ENCODE data around the gene RPS6KC1. TPM values are rescaled to one million over a fixed set of nuclear protein-coding genes. Genes with fewer than 3 reads are reported as not detected.

Gene RPS6KC1
- total RNA-seq, 1 experiment from 2014 or later, result 16.9 TPM

DNA sequence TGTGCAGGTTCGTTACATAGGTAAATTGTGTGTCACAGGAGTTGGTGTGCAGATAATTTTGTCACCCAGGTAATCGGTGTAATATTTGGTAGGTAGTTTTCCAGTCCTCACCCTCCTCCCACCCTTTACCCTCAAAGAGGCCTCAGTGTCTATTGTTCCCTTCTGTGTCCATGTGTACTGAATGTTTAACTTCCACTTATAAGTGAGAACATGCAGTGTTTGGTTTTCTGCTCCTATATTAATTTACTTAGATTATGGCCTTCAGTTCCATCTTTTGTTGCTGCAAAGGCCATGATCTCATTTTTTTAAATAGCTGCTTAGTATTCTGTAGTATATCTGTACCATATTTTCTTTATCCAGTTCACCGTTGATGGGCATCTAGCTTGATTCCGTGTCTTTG is 87.3 kb downstream of the RPS6KC1 start:
- H3K36me3 Mint-ChIP-seq (ENCODE audit: insufficient read depth in 1 of 3, low read depth in 3 of 3), result no peaks in the 10 kb centered on the region; a peak in 3 of 7 replicates

More for the DNA sequence above, 87.3 kb downstream of the RPS6KC1 start:
- Histone ChIP-seq H4K5ac (ENCODE audit: insufficient read length, low read depth, low read length) (no peak overlapping the region), H2BK120ac (ENCODE audit: low read depth, low read length, poor library complexity, severe bottlenecking) (no peak overlapping the region), H3K79me1 (ENCODE audit: insufficient read depth, low read depth, low read length, poor library complexity, severe bottlenecking) (no peaks in the 10 kb centered on the region), H3K18ac (ENCODE audit: insufficient read length, low read depth, low read length) (no peak overlapping the region), H3K9ac (ENCODE audit: extremely low read depth, insufficient read length, low read length) (no peak overlapping the region), H3K4me1 (ENCODE audit: insufficient read depth, low read length) (no peaks in the 10 kb centered on the region), H3K79me2 (ENCODE audit: insufficient read depth, low read length) (no peaks in the 10 kb centered on the region), H3K27me3 (ENCODE audit: insufficient read depth, low read length) (no peaks in the 10 kb centered on the region), H3K27ac (ENCODE audit: insufficient read length, low read depth, low read length) (no peak overlapping the region), H3K4ac (ENCODE audit: low read depth, low read length) (no peak overlapping the region), H3K23ac (ENCODE audit: insufficient read length, low read depth, low read length) (no peak overlapping the region), H4K8ac (replicated peaks; ENCODE audit: insufficient read length, low read depth, low read length) (no peak overlapping the region), H3K9me3 (ENCODE audit: control insufficient read depth, low read depth, low read length) (no peaks in the 10 kb centered on the region), H4K20me1 (ENCODE audit: control insufficient read depth, insufficient read depth, insufficient read length) (no peaks in the 10 kb centered on the region), H2AK5ac (ENCODE audit: insufficient read length, low read length) (no peak overlapping the region), H3K4me2 (ENCODE audit: insufficient read depth, insufficient read length, low read length) (no peak overlapping the region), H3K23me2 (ENCODE audit: insufficient read length, low read depth, low read length, poor library complexity, severe bottlenecking) (no peaks in the 10 kb centered on the region), H2BK15ac (ENCODE audit: low read depth, low read length) (no peak overlapping the region), H2BK20ac (ENCODE audit: low read depth, low read length, poor library complexity, severe bottlenecking) (no peak overlapping the region), H3T11ph (ENCODE audit: low read length) (no peak overlapping the region), H2BK5ac (ENCODE audit: insufficient read length, low read length) (no peak overlapping the region), H3K14ac (ENCODE audit: insufficient read depth, low read length) (no peak overlapping the region), H2BK12ac (ENCODE audit: insufficient read length, low read depth, low read length) (no peak overlapping the region), H3K56ac (ENCODE audit: insufficient read length, low read depth, low read length) (no peak overlapping the region), H2AFZ (ENCODE audit: low read length) (no peak overlapping the region), H4K91ac (ENCODE audit: insufficient read length, low read depth, low read length) (no peak overlapping the region)
- TF ChIP-seq, protein P1, sequence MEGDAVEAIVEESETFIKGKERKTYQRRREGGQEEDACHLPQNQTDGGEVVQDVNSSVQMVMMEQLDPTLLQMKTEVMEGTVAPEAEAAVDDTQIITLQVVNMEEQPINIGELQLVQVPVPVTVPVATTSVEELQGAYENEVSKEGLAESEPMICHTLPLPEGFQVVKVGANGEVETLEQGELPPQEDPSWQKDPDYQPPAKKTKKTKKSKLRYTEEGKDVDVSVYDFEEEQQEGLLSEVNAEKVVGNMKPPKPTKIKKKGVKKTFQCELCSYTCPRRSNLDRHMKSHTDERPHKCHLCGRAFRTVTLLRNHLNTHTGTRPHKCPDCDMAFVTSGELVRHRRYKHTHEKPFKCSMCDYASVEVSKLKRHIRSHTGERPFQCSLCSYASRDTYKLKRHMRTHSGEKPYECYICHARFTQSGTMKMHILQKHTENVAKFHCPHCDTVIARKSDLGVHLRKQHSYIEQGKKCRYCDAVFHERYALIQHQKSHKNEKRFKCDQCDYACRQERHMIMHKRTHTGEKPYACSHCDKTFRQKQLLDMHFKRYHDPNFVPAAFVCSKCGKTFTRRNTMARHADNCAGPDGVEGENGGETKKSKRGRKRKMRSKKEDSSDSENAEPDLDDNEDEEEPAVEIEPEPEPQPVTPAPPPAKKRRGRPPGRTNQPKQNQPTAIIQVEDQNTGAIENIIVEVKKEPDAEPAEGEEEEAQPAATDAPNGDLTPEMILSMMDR (conservative IDR thresholded peaks at IDR 0.05), result no peak
- no peak overlapping the region for H3K4me3 Mint-ChIP-seq
- H3K27me3 Mint-ChIP-seq (ENCODE audit: low read depth), result no peaks in the 10 kb centered on the region
- DNase-seq, result no peak
- H3K9me3 Mint-ChIP-seq, result peaks cover 0 to 2% of the 10 kb centered on the region in 2 experiments; a peak in 1 of 5 replicates
- no CpG with 5 or more reads among the region's 4 CpGs for WGBS (ENCODE audit: extremely low coverage, insufficient read length, low lambda C conversion rate)
- H3K4me1 Mint-ChIP-seq, result peaks cover 8 to 19% of the 10 kb centered on the region in 2 experiments; a peak in 3 of 4 replicates
- H3K27ac Mint-ChIP-seq, result no peak overlapping the region

Data from H9 (cell line).